GM23338 (cell line): ENCODE measurements around the gene SMCO2. TPM values are rescaled to one million over a fixed set of nuclear protein-coding genes. Genes with fewer than 3 reads are reported as not detected.

Experiments
- ATAC-seq: fragments of 200-7000 bp; cut with Tn5 transposase; 3 replicates; pipeline ENCODE4 v1.9.1; 2020
- DNase-seq: peaks from one replicate; pipeline ENCODE4 v3.0.0-alpha.2; 2015; ENCODE audit warnings: low spot score
- H2AFZ ChIP-seq: fragments of 200-600 bp; sonication (generic); 2 replicates; pipeline ENCODE4 v1.8.0; 2016; ENCODE audit warnings: antibody characterized with exemption, mild to moderate bottlenecking, moderate library complexity
- H3F3A ChIP-seq: fragments of 200-600 bp; sonication (generic); replicated peaks from 2 replicates; pipeline ENCODE4 v1.8.0; 2017; ENCODE audit warnings: antibody characterized with exemption, mixed run types, low read depth
- H3K27ac ChIP-seq: fragments of 200-600 bp; sonication (generic); 2 replicates; pipeline ENCODE4 v1.6.1; 2016; ENCODE audit warnings: low read depth
- H3K27me3 ChIP-seq: fragments of 200-600 bp; sonication (generic); 2 replicates; pipeline ENCODE4 v1.8.0; 2016; ENCODE audit warnings: mild to moderate bottlenecking, mixed run types, moderate library complexity; ENCODE audit not compliant: insufficient read depth
- H3K36me3 ChIP-seq: fragments of 200-600 bp; sonication (generic); 2 replicates; pipeline ENCODE4 v1.8.0; 2016; ENCODE audit warnings: mild to moderate bottlenecking; ENCODE audit not compliant: insufficient read depth
- H3K4me1 ChIP-seq: fragments of 200-600 bp; sonication (generic); 2 replicates; pipeline ENCODE4 v1.8.0; 2016; ENCODE audit warnings: mild to moderate bottlenecking, moderate library complexity; ENCODE audit not compliant: insufficient read depth
- H3K4me2 ChIP-seq: fragments of 200-600 bp; sonication (generic); 2 replicates; pipeline ENCODE4 v1.7.1; 2017; ENCODE audit warnings: mixed run types
- H3K4me3 ChIP-seq: fragments of 200-600 bp; sonication (generic); 2 replicates; pipeline ENCODE4 v1.6.1; 2016; ENCODE audit warnings: mixed run types
- H3K79me2 ChIP-seq: fragments of 200-600 bp; sonication (generic); replicated peaks from 2 replicates; pipeline ENCODE4 v1.8.0; 2017; ENCODE audit warnings: mild to moderate bottlenecking; ENCODE audit not compliant: insufficient read depth
- H3K9me2 ChIP-seq: fragments of 200-600 bp; sonication (generic); 2 replicates; pipeline ENCODE4 v1.8.0; 2017; ENCODE audit not compliant: insufficient read depth
- H4K20me1 ChIP-seq: fragments of 200-600 bp; sonication (generic); replicated peaks from 2 replicates; pipeline ENCODE4 v1.8.0; 2017; ENCODE audit warnings: mild to moderate bottlenecking; ENCODE audit not compliant: insufficient read depth
- H3K27ac Mint-ChIP-seq: 2 replicates; pipeline ENCODE4 v1.8.0; 2020; ENCODE audit warnings: inconsistent platforms, mild to moderate bottlenecking, moderate library complexity, mixed read lengths
- H3K27me3 Mint-ChIP-seq: 3 replicates; pipeline ENCODE4 v1.8.0; 2022; ENCODE audit warnings: low read depth, mild to moderate bottlenecking, moderate library complexity, mixed read lengths, inconsistent platforms; ENCODE audit not compliant: insufficient read depth, poor library complexity
- H3K36me3 Mint-ChIP-seq: 3 replicates; pipeline ENCODE4 v1.8.0; 2021; ENCODE audit warnings: low read depth, mild to moderate bottlenecking, inconsistent platforms, moderate library complexity, mixed read lengths
- H3K4me1 Mint-ChIP-seq: 3 replicates; pipeline ENCODE4 v1.8.0; 2020; ENCODE audit warnings: mild to moderate bottlenecking, inconsistent platforms, mixed read lengths
- H3K4me3 Mint-ChIP-seq: 3 replicates; pipeline ENCODE4 v1.8.0; 2021; ENCODE audit warnings: moderate library complexity, mild to moderate bottlenecking, inconsistent platforms, mixed read lengths
- H3K9me3 Mint-ChIP-seq: 3 replicates; pipeline ENCODE4 v1.8.0; 2020; ENCODE audit warnings: moderate library complexity, mild to moderate bottlenecking, inconsistent platforms, mixed read lengths
- CTCF ChIP-seq, 2 experiments: fragments of 200-600 bp in 1 of 2; sonication (generic) in 1 of 2; conservative IDR thresholded peaks; 2 replicates each; pipeline versions ENCODE4 v1.5.1 to v1.6.1; 2016 to 2017; ENCODE audit warnings: antibody characterized with exemption in 2 of 2, low read depth in 2 of 2, mild to moderate bottlenecking in 2 of 2, moderate library complexity in 1 of 2
- ETS1 ChIP-seq: IDR thresholded peaks from 2 replicates; pipeline ENCODE4 v1.6.1; 2016; ENCODE audit warnings: antibody characterized with exemption
- EZH2 ChIP-seq: fragments of 200-600 bp; sonication (generic); IDR thresholded peaks from one replicate; pipeline ENCODE4 v1.8.0; 2017; ENCODE audit warnings: antibody characterized with exemption, mild to moderate bottlenecking, low read depth; ENCODE audit not compliant: unreplicated experiment
- JUNB ChIP-seq: IDR thresholded peaks from one replicate; pipeline ENCODE4 v1.6.1; 2016; ENCODE audit warnings: antibody characterized with exemption; ENCODE audit not compliant: unreplicated experiment
- POLR2AphosphoS5 ChIP-seq: IDR thresholded peaks from 2 replicates; pipeline ENCODE4 v1.6.1; 2016; ENCODE audit warnings: antibody characterized with exemption, low read depth
- ZNF114 ChIP-seq: fragments of 250-450 bp; sonication (Bioruptor Pico); IDR thresholded peaks from 2 replicates; pipeline ENCODE4 v1.5.0; 2020; ENCODE audit warnings: mild to moderate bottlenecking, moderate library complexity
- ZNF462 ChIP-seq: fragments of 250-450 bp; sonication (Bioruptor Pico); IDR thresholded peaks from 2 replicates; pipeline ENCODE4 v1.5.0; 2020; ENCODE audit warnings: mild to moderate bottlenecking, moderate library complexity
- polyA plus RNA-seq: library from polyadenylated mRNA; unstranded; fragments of >200 nt; fragmentation: Nextera tagmentation; extraction: Ambion mirVana; gene quantifications from 2 replicates; pipeline ENCODE4 v1.2.1, GENCODE V29; 2016
- total RNA-seq: library from RNA; depleted of rRNA; stranded (reverse); fragments of >200 nt; shearing (Covaris generic); gene quantifications from 2 replicates; pipeline ENCODE4 v1.2.3, GENCODE V29; 2014

Gene SMCO2
- total and polyA plus RNA-seq, 2 experiments from 2014 or later, result 0.86 TPM; not detected in 1

GRCh38 chr12:27549236-27549800 is 102.8 kb downstream of the SMCO2 start (continued):
- TF ChIP-seq ZNF114 (CRISPR knock-in tag), result no peak
- TF ChIP-seq EZH2, result no peak
- TF ChIP-seq ETS1, result no peak

- Histone ChIP-seq H2AFZ (no peak overlapping the region), H3K79me2 (peaks cover 28% of the 10 kb centered on the region), H3K4me2 (no peak overlapping the region), H3F3A (no peaks in the 10 kb centered on the region), H4K20me1 (peaks cover 7% of the 10 kb centered on the region), H3K9me2 (no peaks in the 10 kb centered on the region), H3K4me1 (peaks cover 20% of the 10 kb centered on the region), H3K27me3 (no peaks in the 10 kb centered on the region), H3K27ac (no peak overlapping the region), H3K36me3 (no peaks in the 10 kb centered on the region), H3K4me3 (no peak overlapping the region)
- peak; percentile 62 for DNase-seq
- no peak overlapping the region for H3K4me3 Mint-ChIP-seq
- H3K27ac Mint-ChIP-seq, result no peak overlapping the region
- H3K27me3 Mint-ChIP-seq, result peaks cover 3% of the 10 kb centered on the region
- TF ChIP-seq CTCF (conservative IDR thresholded peaks at IDR 0.05; ENCODE audit: low read depth in 2 of 2) (no peak), ZNF462 (CRISPR knock-in tag) (no peak), EZH2 (no peak), JUNB (no peak), POLR2AphosphoS5 (no peak), ETS1 (no peak)
- H3K4me1 Mint-ChIP-seq, result peaks cover 43% of the 10 kb centered on the region
- ATAC-seq, result peak; percentile 79
- no peaks in the 10 kb centered on the region for H3K9me3 Mint-ChIP-seq
- no peaks in the 10 kb centered on the region for H3K36me3 Mint-ChIP-seq
Observed at GRCh38 chr12:27549801-27550652, 103.5 kb downstream of the SMCO2 start.
